GM23338 (cell line): ENCODE measurements around the gene NHLRC4. TPM values are rescaled to one million over a fixed set of nuclear protein-coding genes. Genes with fewer than 3 reads are reported as not detected.

Experiments used
- ATAC-seq: fragments of 200-7000 bp; cut with Tn5 transposase; 3 replicates; pipeline ENCODE4 v1.9.1; 2020
- DNase-seq: peaks from one replicate; pipeline ENCODE4 v3.0.0-alpha.2; 2015; ENCODE audit warnings: low spot score
- H2AFZ ChIP-seq: fragments of 200-600 bp; sonication (generic); 2 replicates; pipeline ENCODE4 v1.8.0; 2016; ENCODE audit warnings: antibody characterized with exemption, mild to moderate bottlenecking, moderate library complexity
- H3F3A ChIP-seq: fragments of 200-600 bp; sonication (generic); replicated peaks from 2 replicates; pipeline ENCODE4 v1.8.0; 2017; ENCODE audit warnings: antibody characterized with exemption, mixed run types, low read depth
- H3K27ac ChIP-seq: fragments of 200-600 bp; sonication (generic); 2 replicates; pipeline ENCODE4 v1.6.1; 2016; ENCODE audit warnings: low read depth
- H3K27me3 ChIP-seq: fragments of 200-600 bp; sonication (generic); 2 replicates; pipeline ENCODE4 v1.8.0; 2016; ENCODE audit warnings: mild to moderate bottlenecking, mixed run types, moderate library complexity; ENCODE audit not compliant: insufficient read depth
- H3K36me3 ChIP-seq: fragments of 200-600 bp; sonication (generic); 2 replicates; pipeline ENCODE4 v1.8.0; 2016; ENCODE audit warnings: mild to moderate bottlenecking; ENCODE audit not compliant: insufficient read depth
- H3K4me1 ChIP-seq: fragments of 200-600 bp; sonication (generic); 2 replicates; pipeline ENCODE4 v1.8.0; 2016; ENCODE audit warnings: mild to moderate bottlenecking, moderate library complexity; ENCODE audit not compliant: insufficient read depth
- H3K4me2 ChIP-seq: fragments of 200-600 bp; sonication (generic); 2 replicates; pipeline ENCODE4 v1.7.1; 2017; ENCODE audit warnings: mixed run types
- H3K4me3 ChIP-seq: fragments of 200-600 bp; sonication (generic); 2 replicates; pipeline ENCODE4 v1.6.1; 2016; ENCODE audit warnings: mixed run types
- H3K79me2 ChIP-seq: fragments of 200-600 bp; sonication (generic); replicated peaks from 2 replicates; pipeline ENCODE4 v1.8.0; 2017; ENCODE audit warnings: mild to moderate bottlenecking; ENCODE audit not compliant: insufficient read depth
- H3K9me2 ChIP-seq: fragments of 200-600 bp; sonication (generic); 2 replicates; pipeline ENCODE4 v1.8.0; 2017; ENCODE audit not compliant: insufficient read depth
- H4K20me1 ChIP-seq: fragments of 200-600 bp; sonication (generic); replicated peaks from 2 replicates; pipeline ENCODE4 v1.8.0; 2017; ENCODE audit warnings: mild to moderate bottlenecking; ENCODE audit not compliant: insufficient read depth
- H3K27ac Mint-ChIP-seq: 2 replicates; pipeline ENCODE4 v1.8.0; 2020; ENCODE audit warnings: inconsistent platforms, mild to moderate bottlenecking, moderate library complexity, mixed read lengths
- H3K27me3 Mint-ChIP-seq: 3 replicates; pipeline ENCODE4 v1.8.0; 2022; ENCODE audit warnings: low read depth, mild to moderate bottlenecking, moderate library complexity, mixed read lengths, inconsistent platforms; ENCODE audit not compliant: insufficient read depth, poor library complexity
- H3K36me3 Mint-ChIP-seq: 3 replicates; pipeline ENCODE4 v1.8.0; 2021; ENCODE audit warnings: low read depth, mild to moderate bottlenecking, inconsistent platforms, moderate library complexity, mixed read lengths
- H3K4me1 Mint-ChIP-seq: 3 replicates; pipeline ENCODE4 v1.8.0; 2020; ENCODE audit warnings: mild to moderate bottlenecking, inconsistent platforms, mixed read lengths
- H3K4me3 Mint-ChIP-seq: 3 replicates; pipeline ENCODE4 v1.8.0; 2021; ENCODE audit warnings: moderate library complexity, mild to moderate bottlenecking, inconsistent platforms, mixed read lengths
- H3K9me3 Mint-ChIP-seq: 3 replicates; pipeline ENCODE4 v1.8.0; 2020; ENCODE audit warnings: moderate library complexity, mild to moderate bottlenecking, inconsistent platforms, mixed read lengths
- CREB1 ChIP-seq: fragments of 250-450 bp; sonication (Bioruptor Pico); IDR thresholded peaks from 2 replicates; pipeline ENCODE4 v1.5.0; 2020; ENCODE audit warnings: low read depth, mild to moderate bottlenecking, moderate library complexity
- EZH2 ChIP-seq: fragments of 200-600 bp; sonication (generic); IDR thresholded peaks from one replicate; pipeline ENCODE4 v1.8.0; 2017; ENCODE audit warnings: antibody characterized with exemption, mild to moderate bottlenecking, low read depth; ENCODE audit not compliant: unreplicated experiment
- EZH2phosphoT487 ChIP-seq: fragments of 200-600 bp; sonication (generic); IDR thresholded peaks from one replicate; pipeline ENCODE4 v1.8.1; 2018; ENCODE audit warnings: antibody characterized with exemption; ENCODE audit not compliant: unreplicated experiment
- NANOG ChIP-seq: IDR thresholded peaks from 2 replicates; pipeline ENCODE4 v1.6.1; 2016; ENCODE audit warnings: antibody characterized with exemption, borderline replicate concordance
- STAT1 ChIP-seq: IDR thresholded peaks from one replicate; pipeline ENCODE4 v1.6.1; 2016; ENCODE audit warnings: antibody characterized with exemption; ENCODE audit not compliant: unreplicated experiment
- ZNF114 ChIP-seq: fragments of 250-450 bp; sonication (Bioruptor Pico); IDR thresholded peaks from 2 replicates; pipeline ENCODE4 v1.5.0; 2020; ENCODE audit warnings: mild to moderate bottlenecking, moderate library complexity
- ZNF331 ChIP-seq: fragments of 250-450 bp; sonication (Bioruptor Pico); IDR thresholded peaks from 2 replicates; pipeline ENCODE4 v1.5.0; 2020; ENCODE audit warnings: low read depth, mild to moderate bottlenecking, moderate library complexity
- polyA plus RNA-seq: library from polyadenylated mRNA; unstranded; fragments of >200 nt; fragmentation: Nextera tagmentation; extraction: Ambion mirVana; gene quantifications from 2 replicates; pipeline ENCODE4 v1.2.1, GENCODE V29; 2016
- total RNA-seq: library from RNA; depleted of rRNA; stranded (reverse); fragments of >200 nt; shearing (Covaris generic); gene quantifications from 2 replicates; pipeline ENCODE4 v1.2.3, GENCODE V29; 2014
- TF ChIP-seq, protein P1 (sequence below): fragments of 250-450 bp; sonication (Bioruptor Pico); IDR thresholded peaks from 2 replicates; pipeline ENCODE4 v1.5.0; 2020; ENCODE audit warnings: mild to moderate bottlenecking, moderate library complexity
- TF ChIP-seq, protein P2 (sequence below): IDR thresholded peaks from 2 replicates; pipeline ENCODE4 v1.6.1; 2016; ENCODE audit warnings: antibody characterized with exemption
- TF ChIP-seq, protein P3 (sequence below), 2 experiments: fragments of 200-600 bp in 1 of 2; sonication (generic) in 1 of 2; conservative IDR thresholded peaks; 2 replicates each; pipeline versions ENCODE4 v1.5.1 to v1.6.1; 2016 to 2017; ENCODE audit warnings: antibody characterized with exemption in 2 of 2, low read depth in 2 of 2, mild to moderate bottlenecking in 2 of 2, moderate library complexity in 1 of 2

Gene NHLRC4
- total and polyA plus RNA-seq, 2 experiments from 2014 or later: 0.47 to 0.80 TPM

- TF ChIP-seq, protein P1, sequence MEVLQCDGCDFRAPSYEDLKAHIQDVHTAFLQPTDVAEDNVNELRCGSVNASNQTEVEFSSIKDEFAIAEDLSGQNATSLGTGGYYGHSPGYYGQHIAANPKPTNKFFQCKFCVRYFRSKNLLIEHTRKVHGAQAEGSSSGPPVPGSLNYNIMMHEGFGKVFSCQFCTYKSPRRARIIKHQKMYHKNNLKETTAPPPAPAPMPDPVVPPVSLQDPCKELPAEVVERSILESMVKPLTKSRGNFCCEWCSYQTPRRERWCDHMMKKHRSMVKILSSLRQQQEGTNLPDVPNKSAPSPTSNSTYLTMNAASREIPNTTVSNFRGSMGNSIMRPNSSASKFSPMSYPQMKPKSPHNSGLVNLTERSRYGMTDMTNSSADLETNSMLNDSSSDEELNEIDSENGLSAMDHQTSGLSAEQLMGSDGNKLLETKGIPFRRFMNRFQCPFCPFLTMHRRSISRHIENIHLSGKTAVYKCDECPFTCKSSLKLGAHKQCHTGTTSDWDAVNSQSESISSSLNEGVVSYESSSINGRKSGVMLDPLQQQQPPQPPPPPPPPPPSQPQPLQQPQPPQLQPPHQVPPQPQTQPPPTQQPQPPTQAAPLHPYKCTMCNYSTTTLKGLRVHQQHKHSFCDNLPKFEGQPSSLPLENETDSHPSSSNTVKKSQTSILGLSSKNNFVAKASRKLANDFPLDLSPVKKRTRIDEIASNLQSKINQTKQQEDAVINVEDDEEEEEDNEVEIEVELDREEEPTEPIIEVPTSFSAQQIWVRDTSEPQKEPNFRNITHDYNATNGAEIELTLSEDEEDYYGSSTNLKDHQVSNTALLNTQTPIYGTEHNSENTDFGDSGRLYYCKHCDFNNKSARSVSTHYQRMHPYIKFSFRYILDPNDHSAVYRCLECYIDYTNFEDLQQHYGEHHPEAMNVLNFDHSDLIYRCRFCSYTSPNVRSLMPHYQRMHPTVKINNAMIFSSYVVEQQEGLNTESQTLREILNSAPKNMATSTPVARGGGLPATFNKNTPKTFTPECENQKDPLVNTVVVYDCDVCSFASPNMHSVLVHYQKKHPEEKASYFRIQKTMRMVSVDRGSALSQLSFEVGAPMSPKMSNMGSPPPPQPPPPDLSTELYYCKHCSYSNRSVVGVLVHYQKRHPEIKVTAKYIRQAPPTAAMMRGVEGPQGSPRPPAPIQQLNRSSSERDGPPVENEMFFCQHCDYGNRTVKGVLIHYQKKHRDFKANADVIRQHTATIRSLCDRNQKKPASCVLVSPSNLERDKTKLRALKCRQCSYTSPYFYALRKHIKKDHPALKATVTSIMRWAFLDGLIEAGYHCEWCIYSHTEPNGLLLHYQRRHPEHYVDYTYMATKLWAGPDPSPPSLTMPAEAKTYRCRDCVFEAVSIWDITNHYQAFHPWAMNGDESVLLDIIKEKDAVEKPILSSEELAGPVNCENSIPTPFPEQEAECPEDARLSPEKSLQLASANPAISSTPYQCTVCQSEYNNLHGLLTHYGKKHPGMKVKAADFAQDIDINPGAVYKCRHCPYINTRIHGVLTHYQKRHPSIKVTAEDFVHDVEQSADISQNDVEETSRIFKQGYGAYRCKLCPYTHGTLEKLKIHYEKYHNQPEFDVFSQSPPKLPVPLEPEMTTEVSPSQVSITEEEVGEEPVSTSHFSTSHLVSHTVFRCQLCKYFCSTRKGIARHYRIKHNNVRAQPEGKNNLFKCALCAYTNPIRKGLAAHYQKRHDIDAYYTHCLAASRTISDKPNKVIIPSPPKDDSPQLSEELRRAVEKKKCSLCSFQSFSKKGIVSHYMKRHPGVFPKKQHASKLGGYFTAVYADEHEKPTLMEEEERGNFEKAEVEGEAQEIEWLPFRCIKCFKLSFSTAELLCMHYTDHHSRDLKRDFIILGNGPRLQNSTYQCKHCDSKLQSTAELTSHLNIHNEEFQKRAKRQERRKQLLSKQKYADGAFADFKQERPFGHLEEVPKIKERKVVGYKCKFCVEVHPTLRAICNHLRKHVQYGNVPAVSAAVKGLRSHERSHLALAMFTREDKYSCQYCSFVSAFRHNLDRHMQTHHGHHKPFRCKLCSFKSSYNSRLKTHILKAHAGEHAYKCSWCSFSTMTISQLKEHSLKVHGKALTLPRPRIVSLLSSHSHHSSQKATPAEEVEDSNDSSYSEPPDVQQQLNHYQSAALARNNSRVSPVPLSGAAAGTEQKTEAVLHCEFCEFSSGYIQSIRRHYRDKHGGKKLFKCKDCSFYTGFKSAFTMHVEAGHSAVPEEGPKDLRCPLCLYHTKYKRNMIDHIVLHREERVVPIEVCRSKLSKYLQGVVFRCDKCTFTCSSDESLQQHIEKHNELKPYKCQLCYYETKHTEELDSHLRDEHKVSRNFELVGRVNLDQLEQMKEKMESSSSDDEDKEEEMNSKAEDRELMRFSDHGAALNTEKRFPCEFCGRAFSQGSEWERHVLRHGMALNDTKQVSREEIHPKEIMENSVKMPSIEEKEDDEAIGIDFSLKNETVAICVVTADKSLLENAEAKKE: no peak
- TF ChIP-seq EZH2phosphoT487 (no peak), ZNF114 (CRISPR knock-in tag) (no peak), EZH2 (no peak), ZNF331 (CRISPR knock-in tag) (no peak), NANOG (no peak), STAT1 (no peak)
- TF ChIP-seq, protein P2, sequence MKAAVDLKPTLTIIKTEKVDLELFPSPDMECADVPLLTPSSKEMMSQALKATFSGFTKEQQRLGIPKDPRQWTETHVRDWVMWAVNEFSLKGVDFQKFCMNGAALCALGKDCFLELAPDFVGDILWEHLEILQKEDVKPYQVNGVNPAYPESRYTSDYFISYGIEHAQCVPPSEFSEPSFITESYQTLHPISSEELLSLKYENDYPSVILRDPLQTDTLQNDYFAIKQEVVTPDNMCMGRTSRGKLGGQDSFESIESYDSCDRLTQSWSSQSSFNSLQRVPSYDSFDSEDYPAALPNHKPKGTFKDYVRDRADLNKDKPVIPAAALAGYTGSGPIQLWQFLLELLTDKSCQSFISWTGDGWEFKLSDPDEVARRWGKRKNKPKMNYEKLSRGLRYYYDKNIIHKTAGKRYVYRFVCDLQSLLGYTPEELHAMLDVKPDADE: no peak
These were observed 42.5 kb downstream of the NHLRC4 start (continued) for GRCh38 chr16:609316-609715.

DNA sequence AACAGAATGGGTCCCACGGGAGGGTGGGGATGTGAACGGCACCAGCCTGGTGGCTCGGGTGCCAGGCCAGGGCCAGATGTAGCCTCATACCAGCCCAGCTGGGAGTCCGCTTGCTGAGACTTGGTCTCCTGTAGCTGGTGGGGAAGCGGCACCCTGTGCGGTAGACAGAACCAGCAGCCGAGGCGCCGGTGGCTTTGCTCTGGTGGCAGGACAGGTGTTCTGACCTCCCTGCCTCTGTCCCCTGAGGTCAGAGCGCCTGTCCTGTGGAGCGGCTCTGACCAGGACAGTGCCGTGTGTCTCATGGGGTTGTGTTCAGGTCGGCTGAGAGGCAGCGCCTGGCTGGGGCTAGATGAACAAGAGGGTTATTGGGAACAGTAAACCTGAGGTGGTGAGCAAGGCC is 43.2 kb downstream of the NHLRC4 start:
- no peak overlapping the region for H2AFZ ChIP-seq
- Mint-ChIP-seq H3K27ac (no peak overlapping the region), H3K9me3 (peaks cover 21% of the 10 kb centered on the region), H3K4me3 (no peak overlapping the region), H3K4me1 (peaks cover 9% of the 10 kb centered on the region), H3K27me3 (peaks cover 15% of the 10 kb centered on the region), H3K36me3 (peaks cover 21% of the 10 kb centered on the region)
- ATAC-seq: no peak
- peaks cover 4% of the 10 kb centered on the region for H4K20me1 ChIP-seq
- no peak for DNase-seq
- H3K4me3 ChIP-seq: no peak overlapping the region
- no peaks in the 10 kb centered on the region for H3K27me3 ChIP-seq
- H3K9me2 ChIP-seq: no peaks in the 10 kb centered on the region
- no peaks in the 10 kb centered on the region for H3K36me3 ChIP-seq
- H3K4me2 ChIP-seq: no peak overlapping the region
- H3K27ac ChIP-seq: no peak overlapping the region
- peaks cover 4% of the 10 kb centered on the region for H3F3A ChIP-seq
- H3K79me2 ChIP-seq: peaks cover 2% of the 10 kb centered on the region; the same call in 1 of the 2 replicates
- no peaks in the 10 kb centered on the region for H3K4me1 ChIP-seq
- no peak for TF ChIP-seq EZH2phosphoT487
- no peak for TF ChIP-seq ZNF114 (CRISPR knock-in tag)
- no peak for TF ChIP-seq CREB1
- TF ChIP-seq, protein P3, sequence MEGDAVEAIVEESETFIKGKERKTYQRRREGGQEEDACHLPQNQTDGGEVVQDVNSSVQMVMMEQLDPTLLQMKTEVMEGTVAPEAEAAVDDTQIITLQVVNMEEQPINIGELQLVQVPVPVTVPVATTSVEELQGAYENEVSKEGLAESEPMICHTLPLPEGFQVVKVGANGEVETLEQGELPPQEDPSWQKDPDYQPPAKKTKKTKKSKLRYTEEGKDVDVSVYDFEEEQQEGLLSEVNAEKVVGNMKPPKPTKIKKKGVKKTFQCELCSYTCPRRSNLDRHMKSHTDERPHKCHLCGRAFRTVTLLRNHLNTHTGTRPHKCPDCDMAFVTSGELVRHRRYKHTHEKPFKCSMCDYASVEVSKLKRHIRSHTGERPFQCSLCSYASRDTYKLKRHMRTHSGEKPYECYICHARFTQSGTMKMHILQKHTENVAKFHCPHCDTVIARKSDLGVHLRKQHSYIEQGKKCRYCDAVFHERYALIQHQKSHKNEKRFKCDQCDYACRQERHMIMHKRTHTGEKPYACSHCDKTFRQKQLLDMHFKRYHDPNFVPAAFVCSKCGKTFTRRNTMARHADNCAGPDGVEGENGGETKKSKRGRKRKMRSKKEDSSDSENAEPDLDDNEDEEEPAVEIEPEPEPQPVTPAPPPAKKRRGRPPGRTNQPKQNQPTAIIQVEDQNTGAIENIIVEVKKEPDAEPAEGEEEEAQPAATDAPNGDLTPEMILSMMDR (conservative IDR thresholded peaks at IDR 0.05; ENCODE audit: low read depth in 2 of 2): no peak
